ENCODE results near the gene CFAP299. TPM values are rescaled to one million over a fixed set of nuclear protein-coding genes. Genes with fewer than 3 reads are reported as not detected.

Gene CFAP299
- total and polyA plus RNA-seq, 2 of the 13 experiments (the other 11 are each of a cell fraction or from before 2014, with no cell fraction given): not detected

GRCh38 chr4:80452055-80452454 is 116.5 kb downstream of the CFAP299 start:
- Histone ChIP-seq H3K27ac (ENCODE audit: extremely low read length, insufficient read depth, low read length) (no peak overlapping the region), H3K27me3 (ENCODE audit: control insufficient read depth in 1 of 2, insufficient read depth in 2 of 2, low read length in 2 of 2) (no peaks in the 10 kb centered on the region), H3K9me3 (ENCODE audit: low read length) (no peaks in the 10 kb centered on the region), H3K79me2 (ENCODE audit: insufficient read depth, low read length) (no peaks in the 10 kb centered on the region), H3K4me3 (replicated peaks in 1 of 3; ENCODE audit: insufficient read depth in 1 of 3, low read depth in 2 of 3, low read length in 3 of 3) (no peak overlapping the region), H2AFZ (ENCODE audit: low read length) (no peak overlapping the region), H3K36me3 (replicated peaks in 1 of 2; ENCODE audit: control insufficient read depth in 1 of 2, insufficient read depth in 2 of 2, low read length in 2 of 2) (no peaks in the 10 kb centered on the region), H3K4me1 (ENCODE audit: insufficient read depth, low read length) (no peaks in the 10 kb centered on the region), H3K9ac (ENCODE audit: insufficient read depth, low read depth, low read length) (no peak overlapping the region), H4K20me1 (ENCODE audit: insufficient read depth, low read length) (no peaks in the 10 kb centered on the region), H3K4me2 (ENCODE audit: low read depth, low read length) (no peak overlapping the region)
- in situ Hi-C loops (cut with HindIII; ENCODE audit: extremely low pct_ligation_motif_present, low pct_unique_long_range_greater_than_20kb): no loop called here
- POLR2A ChIA-PET: no interaction called here
- FAIRE-seq (no peak), ATAC-seq (no peak), DNase-seq (ENCODE audit: low spot score) (no peak)
- intact Hi-C loops (cut with micrococcal nuclease; ENCODE audit: unreplicated experiment): no loop called here
- no peak for TF ChIP-seq ZNF841 (CRISPR knock-in tag; IDR thresholded peaks at IDR 0.05; ENCODE audit: borderline replicate concordance)
- 0% methylated on average over 2 of the region's 2 CpGs for WGBS (ENCODE audit: low lambda C conversion rate)
- BruUV-seq (replicated peaks): no TSS peak
- CTCF ChIA-PET (ENCODE audit: low intra/inter-chr PET ratio, low total read pairs): no interaction called here

DNA sequence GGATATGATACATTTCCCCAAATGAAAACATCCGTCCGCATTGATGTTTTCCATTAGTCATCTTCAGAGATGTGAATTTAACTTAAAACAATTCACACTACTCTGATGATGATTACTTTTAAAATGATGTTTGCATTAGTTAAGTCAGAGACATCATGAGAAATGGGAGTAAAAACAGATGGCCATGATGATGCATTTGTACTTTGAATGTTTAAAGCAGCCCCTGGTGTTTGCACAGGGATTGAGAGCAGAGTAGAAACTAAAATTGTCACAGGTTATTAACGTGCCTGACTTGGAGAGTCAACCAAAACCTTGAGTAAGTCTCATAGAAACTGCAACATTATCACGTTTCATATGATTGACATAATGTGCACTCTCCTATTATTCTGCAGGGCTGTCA is 117.2 kb downstream of the CFAP299 start:
- Histone ChIP-seq H3K27ac (ENCODE audit: extremely low read length, insufficient read depth, low read length) (no peak overlapping the region), H3K36me3 (replicated peaks in 1 of 2; ENCODE audit: control insufficient read depth in 1 of 2, insufficient read depth in 2 of 2, low read length in 2 of 2) (no peaks in the 10 kb centered on the region), H3K4me1 (ENCODE audit: insufficient read depth, low read length) (no peaks in the 10 kb centered on the region), H3K9ac (ENCODE audit: insufficient read depth, low read depth, low read length) (no peak overlapping the region), H3K79me2 (ENCODE audit: insufficient read depth, low read length) (no peaks in the 10 kb centered on the region), H4K20me1 (ENCODE audit: insufficient read depth, low read length) (no peaks in the 10 kb centered on the region), H3K4me3 (replicated peaks in 1 of 3; ENCODE audit: insufficient read depth in 1 of 3, low read depth in 2 of 3, low read length in 3 of 3) (no peak overlapping the region), H3K27me3 (ENCODE audit: control insufficient read depth in 1 of 2, insufficient read depth in 2 of 2, low read length in 2 of 2) (no peaks in the 10 kb centered on the region), H2AFZ (ENCODE audit: low read length) (no peak overlapping the region), H3K4me2 (ENCODE audit: low read depth, low read length) (no peak overlapping the region), H3K9me3 (ENCODE audit: low read length) (no peaks in the 10 kb centered on the region)
- CTCF ChIA-PET (ENCODE audit: low intra/inter-chr PET ratio, low total read pairs): no interaction called here
- WGBS (ENCODE audit: low lambda C conversion rate): 48% methylated on average over 4 of the region's 4 CpGs
- ATAC-seq (no peak), FAIRE-seq (no peak), DNase-seq (ENCODE audit: low spot score) (no peak)
- intact Hi-C loops (cut with micrococcal nuclease; ENCODE audit: unreplicated experiment) (no loop called here), in situ Hi-C loops (cut with HindIII; ENCODE audit: extremely low pct_ligation_motif_present, low pct_unique_long_range_greater_than_20kb) (no loop called here)
- POLR2A ChIA-PET: no interaction called here
- TF ChIP-seq TBX2 (CRISPR knock-in tag; IDR thresholded peaks at IDR 0.05; ENCODE audit: borderline replicate concordance) (no peak), UBTF (CRISPR knock-in tag; IDR thresholded peaks at IDR 0.05) (no peak), ETV6 (CRISPR knock-in tag; conservative IDR thresholded peaks at IDR 0.05) (no peak), KLF15 (CRISPR knock-in tag; IDR thresholded peaks at IDR 0.05; ENCODE audit: borderline replicate concordance) (no peak), ZFYVE20 (CRISPR knock-in tag; IDR thresholded peaks at IDR 0.05; ENCODE audit: borderline replicate concordance, low read depth) (no peak), MBD4 (IDR thresholded peaks at IDR 0.05; ENCODE audit: borderline replicate concordance, low read length) (no peak), ADNP (CRISPR knock-in tag; IDR thresholded peaks at IDR 0.05) (no peak), ZNF383 (CRISPR knock-in tag; IDR thresholded peaks at IDR 0.05; ENCODE audit: borderline replicate concordance) (no peak), TAF15 (IDR thresholded peaks at IDR 0.05; ENCODE audit: low read depth, low read length, poor library complexity, severe bottlenecking) (no peak), MXI1 (IDR thresholded peaks at IDR 0.05; ENCODE audit: borderline replicate concordance, low read depth, low read length) (no peak), ZFP1 (CRISPR knock-in tag; IDR thresholded peaks at IDR 0.05) (no peak), ZFP37 (CRISPR knock-in tag; IDR thresholded peaks at IDR 0.05; ENCODE audit: borderline replicate concordance) (no peak), KLF13 (CRISPR knock-in tag; IDR thresholded peaks at IDR 0.05) (no peak), KLF12 (CRISPR knock-in tag; IDR thresholded peaks at IDR 0.05; ENCODE audit: borderline replicate concordance) (no peak), SYNCRIP (IDR thresholded peaks at IDR 0.05; ENCODE audit: insufficient read depth, low read depth, low read length) (no peak), ZFY (CRISPR knock-in tag; IDR thresholded peaks at IDR 0.05) (no peak), ZNF292 (CRISPR knock-in tag; IDR thresholded peaks at IDR 0.05; ENCODE audit: borderline replicate concordance, low read depth) (no peak)
- TF ChIP-seq, protein P1, sequence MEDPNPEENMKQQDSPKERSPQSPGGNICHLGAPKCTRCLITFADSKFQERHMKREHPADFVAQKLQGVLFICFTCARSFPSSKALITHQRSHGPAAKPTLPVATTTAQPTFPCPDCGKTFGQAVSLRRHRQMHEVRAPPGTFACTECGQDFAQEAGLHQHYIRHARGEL (CRISPR knock-in tag; IDR thresholded peaks at IDR 0.05): no peak
- no TSS peak for BruUV-seq (replicated peaks)

Data from HepG2 (cell line).